HG02610 (cell line): Measurements from ENCODE around the gene HES6.
A peak's percentile ranks its signal among the peaks of the same experiment; 100 is the strongest.

ENCODE experiments used
- ATAC-seq: cut with Tn5 transposase; IDR thresholded peaks from one replicate; pipeline ENCODE4 v1.9.1; 2021; ENCODE audit warnings: mild to moderate bottlenecking, moderate library complexity; ENCODE audit not compliant: unreplicated experiment

The HES6 gene

GRCh38 chr2:238235856-238236255 is 4.0 kb downstream of the HES6 start:
- ATAC-seq: no peak

DNA sequence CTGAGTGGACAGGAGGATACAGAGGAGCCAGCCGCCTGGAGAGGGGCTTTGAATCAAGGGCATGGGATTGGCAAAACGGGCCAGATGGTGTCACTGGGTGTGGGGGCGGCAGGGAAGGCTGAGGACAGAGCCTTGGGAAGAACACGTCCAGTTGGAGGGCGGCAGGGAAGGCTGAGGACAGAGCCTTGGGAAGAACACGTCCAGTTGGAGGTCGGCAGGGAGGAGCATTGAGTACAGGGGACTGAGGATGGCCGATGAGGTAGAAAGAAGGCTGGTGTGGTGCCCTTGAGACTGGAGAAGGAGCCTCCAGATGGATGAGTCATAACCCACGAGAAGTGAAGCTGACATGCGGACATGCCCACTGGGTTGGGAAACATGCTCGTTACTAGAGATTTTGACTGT is 4.5 kb downstream of the HES6 start:
- ATAC-seq: no peak

- no peak for ATAC-seq
Measured at GRCh38 chr2:238233625-238234024, 6.2 kb downstream of the HES6 start.

- ATAC-seq: no peak
Measured at GRCh38 chr2:238231809-238232208, 8.0 kb downstream of the HES6 start.

DNA sequence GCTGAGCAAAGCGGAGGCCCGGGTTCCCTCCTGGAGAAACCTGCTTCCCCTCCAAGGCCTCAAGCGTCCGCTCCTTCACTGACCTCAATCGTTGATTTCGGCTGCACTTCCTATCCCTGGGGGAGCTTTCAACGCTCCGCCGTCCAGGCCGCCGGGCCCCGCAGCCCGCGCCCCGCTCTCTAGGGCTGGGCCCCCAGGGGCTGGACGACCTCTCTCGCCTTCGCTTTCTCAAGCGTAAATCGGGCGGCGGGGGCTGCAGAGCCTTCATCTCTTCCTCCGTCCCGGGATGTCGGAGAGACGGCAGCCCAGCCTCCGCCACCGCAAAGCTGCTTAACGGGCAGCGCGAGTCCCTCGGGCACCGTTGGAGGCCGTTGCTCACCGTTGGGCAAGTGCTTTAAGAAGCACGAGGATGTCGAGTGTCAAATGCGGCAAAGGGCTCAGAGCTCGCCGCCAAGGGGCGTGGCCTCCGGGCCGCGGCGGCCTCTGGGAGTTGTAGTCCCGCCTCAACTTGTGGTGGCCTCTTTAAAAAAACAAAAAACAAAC is 8.5 kb downstream of the HES6 start:
- ATAC-seq: no peak

- ATAC-seq: no peak
Measured at GRCh38 chr2:238230699-238231098, 9.1 kb downstream of the HES6 start.

GRCh38 chr2:238228700-238229099 is 11.1 kb downstream of the HES6 start:
- no peak for ATAC-seq

GRCh38 chr2:238227587-238228032 is 12.2 kb downstream of the HES6 start:
- no peak for ATAC-seq

DNA sequence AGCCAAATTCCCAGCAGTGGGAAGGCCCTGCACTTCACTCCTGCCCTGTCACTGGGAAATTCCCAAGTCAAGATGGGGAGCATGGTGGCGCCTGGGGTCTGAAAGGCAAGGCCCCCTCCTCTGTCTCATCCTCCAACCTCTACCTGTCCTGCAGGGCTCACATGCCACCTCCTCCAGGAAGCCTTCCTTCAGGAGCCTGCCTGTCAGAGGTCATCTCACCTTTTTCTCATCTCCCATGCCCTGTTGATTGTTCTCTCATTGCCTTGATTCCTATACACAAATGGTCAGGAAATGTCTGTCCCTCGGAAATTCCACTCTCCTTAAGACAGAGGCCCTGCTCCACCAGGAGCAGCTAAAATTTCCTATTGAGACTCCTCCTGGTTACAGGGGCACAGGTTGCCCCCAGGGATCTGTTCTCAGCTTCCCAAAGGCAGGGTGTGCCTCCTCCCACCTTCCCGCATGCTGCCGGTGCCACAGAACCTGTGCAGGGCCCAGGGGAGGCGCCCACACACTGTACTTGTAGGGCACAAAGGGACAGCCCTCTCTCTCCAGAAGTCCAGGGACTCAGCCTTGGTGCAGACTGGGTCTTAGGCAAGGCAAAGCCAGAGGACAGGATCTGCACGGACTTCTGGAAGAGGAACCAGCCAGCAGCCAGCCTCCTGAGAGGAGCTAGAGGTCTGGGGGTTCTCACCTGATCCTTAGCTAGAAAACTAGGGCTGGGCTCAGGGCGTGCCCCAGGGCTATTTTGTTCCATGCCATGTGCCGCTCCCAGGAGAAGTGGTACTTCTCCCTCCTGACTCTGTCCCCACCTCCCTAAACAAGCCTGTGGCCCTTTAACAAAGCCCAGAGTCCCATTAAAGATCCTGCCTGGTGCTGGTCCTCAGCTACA is 12.9 kb downstream of the HES6 start:
- ATAC-seq: no peak

DNA sequence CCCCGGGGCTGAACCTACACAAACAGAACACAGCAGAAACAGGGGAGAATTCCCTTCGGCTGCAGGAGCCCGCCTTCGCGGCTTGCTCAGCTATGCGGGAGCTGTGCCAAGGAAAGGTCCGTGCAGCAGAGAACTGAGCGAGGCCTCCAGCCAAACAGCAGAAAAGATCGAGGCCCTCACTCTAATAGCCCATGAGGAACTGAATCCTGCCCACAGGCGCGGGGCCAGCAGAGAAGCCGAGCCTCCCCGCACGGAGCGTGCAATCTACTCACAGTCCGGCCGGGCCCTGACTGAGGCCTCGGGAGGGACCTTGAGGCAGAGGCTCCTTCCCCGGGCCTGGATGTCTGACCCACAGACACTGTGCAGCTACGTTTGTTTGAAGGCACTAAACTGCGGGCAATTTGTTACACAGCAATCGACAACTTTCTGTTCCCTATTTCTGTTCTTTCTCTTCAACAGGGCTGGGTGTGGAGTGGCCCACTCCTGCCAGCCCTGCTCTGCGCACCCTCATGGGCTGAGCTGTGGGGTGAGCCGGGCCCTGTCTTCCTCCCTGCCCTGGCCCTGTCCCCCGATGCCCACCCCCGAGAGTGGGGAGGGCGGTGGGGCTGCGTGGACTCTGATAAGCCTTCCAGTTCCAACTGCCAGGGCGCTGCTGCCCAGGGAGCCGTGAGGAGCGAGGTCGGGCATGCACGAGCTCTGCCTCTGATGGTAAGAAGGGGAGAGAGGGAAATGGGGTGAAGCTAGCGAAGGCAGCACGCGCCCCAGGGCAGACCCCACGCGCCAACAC is 13.7 kb downstream of the HES6 start:
- ATAC-seq: no peak

DNA sequence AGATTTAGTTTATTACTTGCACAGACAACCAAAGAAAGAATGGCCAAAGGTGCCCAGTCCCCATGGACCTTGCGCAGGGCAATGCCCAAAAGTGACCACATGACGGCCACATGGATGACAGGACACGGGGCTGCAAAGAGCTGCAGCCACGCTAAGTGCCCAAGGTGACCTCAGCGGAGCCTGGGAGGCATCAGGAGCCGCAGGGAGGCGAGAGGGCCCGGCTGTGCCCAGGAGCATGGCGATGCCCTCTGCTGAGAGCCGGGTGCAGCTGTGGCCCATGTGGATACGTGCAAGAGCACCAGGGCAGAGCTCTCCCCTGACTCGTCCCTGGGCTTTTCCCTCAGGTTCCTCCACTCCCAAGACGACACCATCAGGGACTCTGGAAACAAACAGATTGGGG is 14.7 kb downstream of the HES6 start:
- ATAC-seq: no peak

- no peak for ATAC-seq
Measured at GRCh38 chr2:238224356-238225035, 15.3 kb downstream of the HES6 start.

DNA sequence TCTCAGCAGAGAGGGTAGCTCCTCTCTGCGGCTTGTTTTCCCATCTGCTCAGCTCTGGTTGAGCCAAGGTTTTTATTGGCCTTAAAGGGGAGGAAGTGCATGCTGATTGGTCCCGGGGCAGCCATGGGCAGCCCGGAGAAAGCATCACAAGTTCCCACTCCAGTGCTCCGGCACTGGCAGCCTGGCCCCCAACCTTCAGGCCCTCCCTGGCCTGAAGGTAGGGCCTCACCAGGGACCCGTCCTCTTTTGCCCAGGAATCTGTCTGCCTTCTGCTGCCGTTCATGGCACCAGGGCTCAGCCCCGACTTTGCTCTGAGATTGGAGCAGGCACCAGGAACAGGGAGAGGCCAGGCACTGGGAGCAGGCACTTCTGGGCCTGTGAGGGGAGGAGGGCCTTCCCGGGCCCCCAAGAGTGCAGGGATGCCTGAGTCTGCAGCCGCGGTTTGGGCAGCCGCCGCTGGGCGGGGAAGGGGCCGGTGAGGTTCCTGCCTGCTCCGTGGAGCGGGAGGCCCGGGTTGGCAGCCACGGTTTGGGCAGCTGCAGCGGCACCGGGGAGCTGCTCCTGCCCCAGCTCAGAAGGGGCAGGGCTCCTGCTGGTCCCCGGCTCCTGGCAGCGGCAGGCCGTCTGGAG is 18.8 kb downstream of the HES6 start:
- no peak for ATAC-seq

DNA sequence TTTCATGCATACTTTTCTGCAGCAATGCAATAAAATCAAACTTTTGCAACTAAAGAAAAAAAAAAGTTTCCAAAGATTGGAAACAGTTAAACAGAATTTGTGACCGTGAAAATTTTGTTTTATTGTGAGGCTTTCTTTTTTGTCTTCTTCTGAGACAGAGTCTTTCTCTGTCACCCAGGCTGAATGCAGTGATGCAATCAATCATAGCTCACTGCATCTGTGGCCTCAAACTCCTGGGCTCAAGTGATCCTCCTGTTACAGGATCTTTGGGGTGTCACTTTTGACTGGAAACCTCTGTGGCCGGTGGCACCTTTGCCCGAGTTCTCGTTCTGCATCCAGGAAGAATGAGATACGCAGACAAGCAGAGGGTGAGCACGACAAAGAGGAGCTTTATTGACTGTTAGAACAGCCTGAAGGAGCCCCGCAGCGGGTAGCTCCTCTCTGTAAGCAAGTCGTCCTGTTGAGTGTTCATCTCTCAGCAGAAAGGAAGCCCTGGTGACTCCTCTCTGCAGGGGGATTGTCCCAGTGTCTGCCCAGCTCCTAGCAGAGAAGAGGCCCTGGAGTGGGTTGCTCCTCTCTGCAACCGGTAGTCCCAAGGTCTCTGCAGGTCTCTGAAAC is 19.5 kb downstream of the HES6 start:
- no peak for ATAC-seq

- no peak for ATAC-seq
Measured at GRCh38 chr2:238216651-238217184, 23.1 kb downstream of the HES6 start.

- no peak for ATAC-seq
Measured at GRCh38 chr2:238207006-238207405, 32.8 kb downstream of the HES6 start.

- ATAC-seq: peak; percentile 6
Measured at GRCh38 chr2:238203973-238204683, 35.7 kb downstream of the HES6 start.

GRCh38 chr2:238203094-238203972 is 36.5 kb downstream of the HES6 start, which contains the start of gene ILKAP:
Gene ILKAP (minus strand): TSS chr2:238203695. CDS start chr2:238203553, 142 bp downstream.
- ATAC-seq: peak; percentile 94
